Measurements from ENCODE around the gene MAP3K19.
"Not testable (repeated sequence)": the region's sequence is repeated elsewhere in the genome, so short reads cannot be mapped to it uniquely, and the experiment has no call there.

MAP3K19 gene

GRCh38 chr2:135050132-135050531, 2.9 kb upstream of the MAP3K19 start:
- no peak for DNase-seq

- DNase-seq = no peak
Measured at GRCh38 chr2:135048122-135048521, 875 bp upstream of the MAP3K19 start.

- no peak for DNase-seq
Measured at GRCh38 chr2:135043345-135043744, 3.9 kb downstream of the MAP3K19 start.

GRCh38 chr2:135037831-135038230, 9.4 kb downstream of the MAP3K19 start:
- no peak for DNase-seq

GRCh38 chr2:135033216-135033615, 14.0 kb downstream of the MAP3K19 start:
- DNase-seq = not testable (repeated sequence)

GRCh38 chr2:135030826-135031225, 16.4 kb downstream of the MAP3K19 start:
- DNase-seq = no peak

GRCh38 chr2:135029481-135030134, 17.6 kb downstream of the MAP3K19 start:
- no peak for DNase-seq

- no peak for DNase-seq
Measured at GRCh38 chr2:135023886-135024485, 23.3 kb downstream of the MAP3K19 start.

GRCh38 chr2:135022952-135023880, 24.0 kb downstream of the MAP3K19 start:
- DNase-seq = no peak

- no peak for DNase-seq
Measured at GRCh38 chr2:135021618-135022017, 25.6 kb downstream of the MAP3K19 start.

GRCh38 chr2:135011633-135012032, 35.6 kb downstream of the MAP3K19 start:
- no peak for DNase-seq

GRCh38 chr2:135010200-135010942, 36.9 kb downstream of the MAP3K19 start:
- DNase-seq = no peak

- no peak for DNase-seq
Measured at GRCh38 chr2:135009339-135009738, 37.9 kb downstream of the MAP3K19 start.

GRCh38 chr2:135005753-135006152, 41.5 kb downstream of the MAP3K19 start:
- DNase-seq = no peak

GRCh38 chr2:135004005-135004746, 43.1 kb downstream of the MAP3K19 start:
- peak; percentile 71 to 87 (median 77) for DNase-seq

GRCh38 chr2:135002836-135003235, 44.4 kb downstream of the MAP3K19 start:
- no peak for DNase-seq

GRCh38 chr2:134999521-134999920, 47.7 kb downstream of the MAP3K19 start:
- DNase-seq = no peak

GRCh38 chr2:134988994-134989605, 58.1 kb downstream of the MAP3K19 start:
- DNase-seq = peak in 2 of 3 experiments; percentile 11 to 55

- DNase-seq = peak in 2 of 3 experiments; percentile 24 to 60
Measured at GRCh38 chr2:134985061-134985460, 62.2 kb downstream of the MAP3K19 start.

GRCh38 chr2:134982603-134983002, 64.6 kb downstream of the MAP3K19 start:
- no peak for DNase-seq

- no peak for DNase-seq
Measured at GRCh38 chr2:134980639-134981038, 66.6 kb downstream of the MAP3K19 start.

GRCh38 chr2:134979221-134979620, 68.0 kb downstream of the MAP3K19 start:
- no peak for DNase-seq
